ENCODE results near the gene GYS2. TPM values are rescaled to one million over a fixed set of nuclear protein-coding genes. Genes with fewer than 3 reads are reported as not detected.
A peak's percentile ranks its signal among the peaks of the same experiment; 100 is the strongest.

Gene GYS2
- total and polyA plus RNA-seq, 2 donors (not counting 1 experiment from before 2014, with no cell fraction given), result not detected

DNA sequence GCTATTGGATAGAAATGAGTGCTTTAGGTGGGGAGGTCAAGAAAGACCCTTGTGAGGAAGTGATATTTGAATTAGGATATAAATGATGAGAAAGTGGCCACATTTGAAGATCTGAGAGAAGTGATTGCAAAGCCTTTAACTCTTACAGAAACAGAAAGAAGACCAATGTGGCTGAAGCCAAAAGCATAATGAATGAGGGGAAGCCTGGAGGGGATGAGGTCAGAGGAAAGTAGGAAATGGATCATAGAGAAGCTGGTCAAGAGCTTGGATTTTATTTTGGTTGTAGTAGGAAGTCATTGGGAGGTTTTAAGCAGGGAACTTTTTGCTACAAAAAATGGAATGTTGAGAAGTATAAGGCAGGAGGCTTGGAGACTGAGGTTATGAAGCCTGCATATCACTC is 3.5 kb upstream of the GYS2 start:
- H3K27ac ChIP-seq (ENCODE audit: insufficient read depth, low read length), result no peak overlapping the region
- no peak overlapping the region for H2AFZ ChIP-seq (ENCODE audit: low read length)
- H3K79me2 ChIP-seq (ENCODE audit: control insufficient read depth, insufficient read depth, low read length), result no peaks in the 10 kb centered on the region
- TF ChIP-seq EZH2 (IDR thresholded peaks at IDR 0.05; ENCODE audit: low read length, missing control alignments), result no peak
- TF ChIP-seq, protein P1, sequence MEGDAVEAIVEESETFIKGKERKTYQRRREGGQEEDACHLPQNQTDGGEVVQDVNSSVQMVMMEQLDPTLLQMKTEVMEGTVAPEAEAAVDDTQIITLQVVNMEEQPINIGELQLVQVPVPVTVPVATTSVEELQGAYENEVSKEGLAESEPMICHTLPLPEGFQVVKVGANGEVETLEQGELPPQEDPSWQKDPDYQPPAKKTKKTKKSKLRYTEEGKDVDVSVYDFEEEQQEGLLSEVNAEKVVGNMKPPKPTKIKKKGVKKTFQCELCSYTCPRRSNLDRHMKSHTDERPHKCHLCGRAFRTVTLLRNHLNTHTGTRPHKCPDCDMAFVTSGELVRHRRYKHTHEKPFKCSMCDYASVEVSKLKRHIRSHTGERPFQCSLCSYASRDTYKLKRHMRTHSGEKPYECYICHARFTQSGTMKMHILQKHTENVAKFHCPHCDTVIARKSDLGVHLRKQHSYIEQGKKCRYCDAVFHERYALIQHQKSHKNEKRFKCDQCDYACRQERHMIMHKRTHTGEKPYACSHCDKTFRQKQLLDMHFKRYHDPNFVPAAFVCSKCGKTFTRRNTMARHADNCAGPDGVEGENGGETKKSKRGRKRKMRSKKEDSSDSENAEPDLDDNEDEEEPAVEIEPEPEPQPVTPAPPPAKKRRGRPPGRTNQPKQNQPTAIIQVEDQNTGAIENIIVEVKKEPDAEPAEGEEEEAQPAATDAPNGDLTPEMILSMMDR (conservative IDR thresholded peaks at IDR 0.05 in 1 of 2, IDR thresholded peaks at IDR 0.05 in 1 of 2; ENCODE audit: low read depth in 1 of 2, low read length in 2 of 2), result no peak
- H3K4me3 ChIP-seq (replicated peaks in 1 of 4; ENCODE audit: control extremely low read depth in 1 of 4, insufficient read depth in 1 of 4, low read depth in 3 of 4, low read length in 4 of 4), result no peak overlapping the region
- no peaks in the 10 kb centered on the region for H3K4me1 ChIP-seq (ENCODE audit: control insufficient read depth, extremely low read depth, insufficient read depth, low read length)
- DNase-seq (ENCODE audit: low read depth in 2 of 2), result no peak
- no peaks in the 10 kb centered on the region for H3K9me3 ChIP-seq (ENCODE audit: control insufficient read depth, insufficient read depth, low read depth, low read length)
- no peaks in the 10 kb centered on the region for H4K20me1 ChIP-seq (ENCODE audit: control insufficient read depth, extremely low read depth, insufficient read depth, low read length)
- H3K9ac ChIP-seq (ENCODE audit: insufficient read depth, low read length), result no peak overlapping the region
- H3K4me2 ChIP-seq (ENCODE audit: extremely low read depth, insufficient read depth, low read length), result no peak overlapping the region
- H3K27me3 ChIP-seq (ENCODE audit: control insufficient read depth, insufficient read depth, low read length), result no peaks in the 10 kb centered on the region
- H3K36me3 ChIP-seq (ENCODE audit: control insufficient read depth, insufficient read depth, low read length), result no peaks in the 10 kb centered on the region

DNA sequence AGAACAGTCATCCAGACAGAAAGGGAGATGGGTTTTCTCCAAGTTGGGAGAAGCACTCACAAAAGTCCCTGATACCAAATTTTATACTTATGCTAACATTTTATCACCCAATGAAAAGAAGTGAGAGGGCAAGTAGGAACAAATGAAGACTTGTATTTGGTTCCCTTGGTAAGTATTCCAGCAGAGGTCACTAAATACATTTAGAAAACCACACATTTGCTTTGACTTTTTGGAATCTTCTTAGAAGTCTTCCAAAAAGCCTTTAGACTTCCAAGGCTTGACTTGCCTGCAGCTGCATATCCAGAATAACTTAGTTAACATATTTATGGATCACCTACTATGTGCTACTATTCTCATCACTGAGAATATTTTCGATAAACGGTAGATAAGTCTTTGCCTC is 3.1 kb upstream of the GYS2 start:
- no peaks in the 10 kb centered on the region for H4K20me1 ChIP-seq (ENCODE audit: control insufficient read depth, extremely low read depth, insufficient read depth, low read length)
- no peak overlapping the region for H3K27ac ChIP-seq (ENCODE audit: insufficient read depth, low read length)
- no peak overlapping the region for H3K9ac ChIP-seq (ENCODE audit: insufficient read depth, low read length)
- H3K4me1 ChIP-seq (ENCODE audit: control insufficient read depth, extremely low read depth, insufficient read depth, low read length), result no peaks in the 10 kb centered on the region
- H3K9me3 ChIP-seq (ENCODE audit: control insufficient read depth, insufficient read depth, low read depth, low read length), result no peaks in the 10 kb centered on the region
- H3K4me3 ChIP-seq (replicated peaks in 1 of 4; ENCODE audit: control extremely low read depth in 1 of 4, insufficient read depth in 1 of 4, low read depth in 3 of 4, low read length in 4 of 4), result no peak overlapping the region
- no peak overlapping the region for H2AFZ ChIP-seq (ENCODE audit: low read length)
- H3K36me3 ChIP-seq (ENCODE audit: control insufficient read depth, insufficient read depth, low read length), result no peaks in the 10 kb centered on the region
- TF ChIP-seq, protein P1 (conservative IDR thresholded peaks at IDR 0.05 in 1 of 2, IDR thresholded peaks at IDR 0.05 in 1 of 2; ENCODE audit: low read depth in 1 of 2, low read length in 2 of 2), result peak in 1 of 2 donors; percentile 33
- no peak for TF ChIP-seq EZH2 (IDR thresholded peaks at IDR 0.05; ENCODE audit: low read length, missing control alignments)
- H3K4me2 ChIP-seq (ENCODE audit: extremely low read depth, insufficient read depth, low read length), result no peak overlapping the region
- H3K79me2 ChIP-seq (ENCODE audit: control insufficient read depth, insufficient read depth, low read length), result no peaks in the 10 kb centered on the region
- no peaks in the 10 kb centered on the region for H3K27me3 ChIP-seq (ENCODE audit: control insufficient read depth, insufficient read depth, low read length)
- peak; percentile 16 to 66 for DNase-seq (ENCODE audit: low read depth in 2 of 2)

DNA sequence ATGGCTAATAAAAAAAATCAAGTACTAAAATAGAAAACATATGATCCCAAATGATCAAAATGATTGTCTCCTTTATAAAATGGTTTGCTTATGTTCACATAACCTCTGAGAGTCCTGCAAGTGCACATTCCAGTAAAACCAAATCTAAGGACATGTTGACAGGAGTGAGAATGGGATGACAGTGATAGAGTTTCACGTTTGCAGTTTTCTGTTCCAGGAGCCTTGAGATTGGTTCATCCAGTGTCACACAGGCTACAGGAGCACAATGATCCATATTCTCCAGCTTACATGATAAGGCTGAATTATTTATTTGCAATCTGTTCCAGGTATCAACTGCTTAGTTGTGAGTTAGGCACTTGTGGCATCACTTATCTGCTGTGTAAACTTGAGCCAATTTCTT is 1.5 kb upstream of the GYS2 start:
- no peak overlapping the region for H3K4me2 ChIP-seq (ENCODE audit: extremely low read depth, insufficient read depth, low read length)

More for the DNA sequence above, 1.5 kb upstream of the GYS2 start:
- Histone ChIP-seq H4K20me1 (ENCODE audit: control insufficient read depth, extremely low read depth, insufficient read depth, low read length) (no peaks in the 10 kb centered on the region), H3K4me1 (ENCODE audit: control insufficient read depth, extremely low read depth, insufficient read depth, low read length) (no peaks in the 10 kb centered on the region), H3K9ac (ENCODE audit: insufficient read depth, low read length) (no peak overlapping the region), H3K27me3 (ENCODE audit: control insufficient read depth, insufficient read depth, low read length) (peaks cover 2% of the 10 kb centered on the region), H3K4me3 (replicated peaks in 1 of 4; ENCODE audit: control extremely low read depth in 1 of 4, insufficient read depth in 1 of 4, low read depth in 3 of 4, low read length in 4 of 4) (no peak overlapping the region), H2AFZ (ENCODE audit: low read length) (no peak overlapping the region), H3K9me3 (ENCODE audit: control insufficient read depth, insufficient read depth, low read depth, low read length) (no peaks in the 10 kb centered on the region), H3K36me3 (ENCODE audit: control insufficient read depth, insufficient read depth, low read length) (no peaks in the 10 kb centered on the region), H3K79me2 (ENCODE audit: control insufficient read depth, insufficient read depth, low read length) (no peaks in the 10 kb centered on the region), H3K27ac (ENCODE audit: insufficient read depth, low read length) (no peak overlapping the region)
- no peak for DNase-seq (ENCODE audit: low read depth in 2 of 2)
- no peak for TF ChIP-seq EZH2 (IDR thresholded peaks at IDR 0.05; ENCODE audit: low read length, missing control alignments)
- TF ChIP-seq, protein P1 (conservative IDR thresholded peaks at IDR 0.05 in 1 of 2, IDR thresholded peaks at IDR 0.05 in 1 of 2; ENCODE audit: low read depth in 1 of 2, low read length in 2 of 2), result no peak
